Measurements from ENCODE around the gene CARMIL1. TPM values are rescaled to one million over a fixed set of nuclear protein-coding genes. Genes with fewer than 3 reads are reported as not detected.

The CARMIL1 gene
- total RNA-seq, 4 donors from 2014 or later, result 14.9 to 23.5 (median 20.3) TPM

DNA sequence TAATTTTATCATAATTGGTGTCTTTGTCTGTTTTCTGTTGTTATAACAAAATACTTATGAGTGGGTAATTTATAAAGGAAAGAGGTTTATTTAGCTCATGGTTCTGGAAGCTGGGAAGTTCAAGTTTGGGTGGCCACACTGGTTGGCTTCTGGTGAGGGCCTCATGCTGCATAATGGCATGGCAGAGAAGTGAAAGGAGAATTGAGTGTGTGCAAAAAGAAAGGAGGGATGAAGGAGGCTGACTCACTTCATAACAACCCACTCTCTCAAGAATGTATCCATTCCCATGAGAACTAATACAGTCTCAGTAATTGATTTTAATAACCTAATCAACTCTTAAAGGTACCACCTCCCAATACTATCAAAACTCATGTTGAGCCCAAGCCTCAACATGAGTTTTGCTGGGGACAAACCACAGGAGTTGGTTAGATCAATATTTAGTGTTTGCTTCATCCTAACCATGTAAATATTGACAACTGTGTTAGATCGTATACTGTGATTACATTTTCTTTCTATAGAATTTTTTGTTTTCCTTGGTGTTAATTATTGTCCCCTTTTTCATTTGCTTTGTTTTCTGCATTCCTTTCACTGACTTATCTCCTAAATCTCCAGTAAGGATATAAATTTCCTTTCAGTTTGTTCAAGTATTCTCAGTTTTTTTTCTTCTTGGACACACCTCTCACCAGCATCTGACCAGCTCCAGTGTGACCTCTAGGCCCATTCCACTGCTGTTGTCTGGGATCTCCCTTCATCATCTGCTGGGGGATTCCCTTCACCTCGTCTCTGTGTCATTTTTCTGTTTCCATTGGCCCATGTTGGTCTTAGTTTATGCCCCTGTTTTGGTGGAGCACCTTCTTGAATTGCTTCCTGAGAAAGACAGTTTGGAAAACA lies 318.0 kb downstream of the CARMIL1 start:
- TF ChIP-seq, protein P1, sequence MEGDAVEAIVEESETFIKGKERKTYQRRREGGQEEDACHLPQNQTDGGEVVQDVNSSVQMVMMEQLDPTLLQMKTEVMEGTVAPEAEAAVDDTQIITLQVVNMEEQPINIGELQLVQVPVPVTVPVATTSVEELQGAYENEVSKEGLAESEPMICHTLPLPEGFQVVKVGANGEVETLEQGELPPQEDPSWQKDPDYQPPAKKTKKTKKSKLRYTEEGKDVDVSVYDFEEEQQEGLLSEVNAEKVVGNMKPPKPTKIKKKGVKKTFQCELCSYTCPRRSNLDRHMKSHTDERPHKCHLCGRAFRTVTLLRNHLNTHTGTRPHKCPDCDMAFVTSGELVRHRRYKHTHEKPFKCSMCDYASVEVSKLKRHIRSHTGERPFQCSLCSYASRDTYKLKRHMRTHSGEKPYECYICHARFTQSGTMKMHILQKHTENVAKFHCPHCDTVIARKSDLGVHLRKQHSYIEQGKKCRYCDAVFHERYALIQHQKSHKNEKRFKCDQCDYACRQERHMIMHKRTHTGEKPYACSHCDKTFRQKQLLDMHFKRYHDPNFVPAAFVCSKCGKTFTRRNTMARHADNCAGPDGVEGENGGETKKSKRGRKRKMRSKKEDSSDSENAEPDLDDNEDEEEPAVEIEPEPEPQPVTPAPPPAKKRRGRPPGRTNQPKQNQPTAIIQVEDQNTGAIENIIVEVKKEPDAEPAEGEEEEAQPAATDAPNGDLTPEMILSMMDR (IDR thresholded peaks at IDR 0.05), result no peak
- intact Hi-C loops (cut with DNase I; ENCODE audit: low total_unique reads), result no loop called here
- no peak for DNase-seq (ENCODE audit: low spot score in 2 of 2)
- 79 to 83% methylated on average over 2 of the region's 2 CpGs for WGBS, 2 donors
- H3K4me3 ChIP-seq (ENCODE audit: low read depth, poor library complexity, severe bottlenecking), result no peak overlapping the region

DNA sequence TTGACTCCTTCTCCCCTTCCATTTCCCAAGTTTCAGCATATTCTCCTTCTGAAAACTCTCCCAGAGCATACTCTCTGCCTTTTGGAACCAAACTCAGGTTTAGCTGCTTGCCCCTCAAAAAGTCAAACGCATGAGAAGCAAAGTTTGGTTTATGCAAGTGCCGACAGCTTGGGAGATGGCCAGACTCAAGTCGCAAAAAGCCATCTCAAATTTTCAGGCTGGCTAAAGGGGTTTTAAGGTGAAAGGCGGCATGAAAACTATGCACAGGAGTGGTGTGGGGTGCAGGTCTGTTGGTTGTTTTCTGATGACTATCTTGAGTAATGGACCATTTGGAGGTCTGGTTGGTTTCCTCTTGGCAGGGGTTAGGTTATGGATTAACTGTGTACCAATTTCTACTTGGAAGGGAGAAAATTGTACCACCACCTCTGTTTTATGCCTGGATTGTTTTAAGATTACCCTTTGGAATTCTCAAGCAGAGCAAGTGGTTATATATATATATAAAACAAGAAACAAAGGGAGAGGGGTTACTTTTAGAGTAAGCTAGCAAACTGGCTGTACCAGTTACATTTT lies 320.4 kb downstream of the CARMIL1 start:
- DNase-seq (ENCODE audit: low spot score in 2 of 2), result no peak
- no peak for TF ChIP-seq POLR2A (IDR thresholded peaks at IDR 0.05)
- TF ChIP-seq, protein P1 (IDR thresholded peaks at IDR 0.05), result no peak
- WGBS, 2 donors, result 77 to 81% methylated on average over 4 of the region's 4 CpGs
- intact Hi-C loops (cut with DNase I; ENCODE audit: low total_unique reads), result no loop called here
- H3K4me3 ChIP-seq (ENCODE audit: low read depth, poor library complexity, severe bottlenecking), result no peak overlapping the region

DNA sequence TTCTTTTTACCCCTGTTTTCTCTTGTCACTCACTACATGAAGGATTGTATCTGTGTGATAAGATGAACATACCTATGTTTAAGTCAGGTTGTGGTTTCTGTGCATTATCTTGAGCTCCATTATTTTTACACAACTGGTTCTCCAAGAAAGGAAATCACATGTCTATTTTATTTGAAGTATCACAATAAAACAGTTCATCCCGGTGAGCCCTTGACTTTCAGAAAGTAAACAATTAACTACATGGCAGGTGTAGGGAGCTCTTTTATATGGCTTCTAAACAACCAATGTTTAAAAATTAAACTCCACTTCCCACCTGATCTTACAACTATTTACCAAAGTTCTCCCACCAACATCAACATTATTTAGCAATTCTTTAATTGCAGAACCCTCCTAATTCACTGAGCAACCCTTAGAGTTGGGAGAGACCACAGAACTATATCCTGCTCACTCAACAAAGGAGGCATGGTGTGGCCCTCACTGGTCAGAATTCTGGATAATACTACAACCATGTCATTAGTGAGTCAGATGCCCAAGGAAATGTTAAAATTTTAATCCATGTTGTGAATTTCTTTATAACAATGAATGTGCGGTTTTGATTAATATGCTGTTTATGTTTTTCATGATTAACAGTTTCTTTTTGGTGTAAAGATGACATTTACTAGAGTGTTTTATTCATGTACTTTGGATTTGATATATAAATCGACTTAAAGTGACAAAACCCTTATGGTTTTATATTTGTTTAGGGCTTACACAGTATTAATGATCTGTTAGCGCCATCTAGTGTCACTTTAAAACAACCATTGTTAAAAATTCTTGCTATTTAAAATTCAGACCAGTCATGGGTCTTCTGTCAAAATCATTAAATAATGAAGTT lies 322.9 kb downstream of the CARMIL1 start:
- WGBS, 2 donors, result 32 to 33% methylated on average over 4 of the region's 4 CpGs
- no peak for DNase-seq (ENCODE audit: low spot score in 2 of 2)
- no peak overlapping the region for H3K4me3 ChIP-seq (ENCODE audit: low read depth, poor library complexity, severe bottlenecking)
- TF ChIP-seq, protein P1 (IDR thresholded peaks at IDR 0.05), result no peak
- TF ChIP-seq POLR2A (IDR thresholded peaks at IDR 0.05), result no peak
- intact Hi-C loops (cut with DNase I; ENCODE audit: low total_unique reads), result no loop called here

DNA sequence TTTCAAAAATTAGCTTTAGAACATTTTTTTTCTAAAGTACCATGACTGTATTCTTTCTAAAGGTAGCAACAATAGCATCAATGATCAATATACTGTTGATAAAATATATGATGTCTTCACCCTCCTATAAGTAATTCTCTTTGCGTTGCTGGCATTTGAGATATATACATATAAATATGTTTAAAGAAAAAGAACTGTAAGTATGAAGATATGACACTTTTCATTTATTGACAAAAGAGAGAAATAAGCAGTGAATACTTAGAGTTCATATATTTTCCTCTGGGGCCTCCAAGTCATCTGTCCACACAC lies 323.5 kb downstream of the CARMIL1 start:
- intact Hi-C loops (cut with DNase I; ENCODE audit: low total_unique reads), result no loop called here

DNA sequence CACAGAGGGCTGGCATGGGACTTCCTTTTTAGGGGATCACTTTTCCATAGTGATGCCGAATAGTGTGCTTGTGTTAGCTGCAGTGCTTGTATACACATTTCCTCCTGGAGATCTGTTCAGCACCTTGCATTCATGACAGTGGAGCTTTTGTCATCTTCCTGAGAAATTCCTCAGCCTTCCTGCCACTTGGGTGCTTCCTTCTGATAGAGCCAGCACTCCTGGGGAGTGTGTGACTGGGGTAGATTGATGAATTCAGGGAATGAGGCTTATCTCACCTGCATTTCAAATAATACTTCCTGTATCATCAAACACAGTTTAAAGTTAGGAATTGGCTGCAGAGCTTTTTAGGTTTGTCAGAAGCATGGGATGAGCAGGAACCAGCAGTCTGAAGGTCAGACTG lies 324.1 kb downstream of the CARMIL1 start:
- intact Hi-C loops (cut with DNase I; ENCODE audit: low total_unique reads), result no loop called here
- 95% methylated on average over 1 of the region's 1 CpG for WGBS, 2 donors
- DNase-seq (ENCODE audit: low spot score in 2 of 2), result no peak
- H3K4me3 ChIP-seq (ENCODE audit: low read depth, poor library complexity, severe bottlenecking), result no peak overlapping the region
- TF ChIP-seq, protein P1 (IDR thresholded peaks at IDR 0.05), result no peak
- no peak for TF ChIP-seq POLR2A (IDR thresholded peaks at IDR 0.05)

More for the DNA sequence above, 323.5 kb downstream of the CARMIL1 start:
- TF ChIP-seq POLR2A (IDR thresholded peaks at IDR 0.05), result no peak
- TF ChIP-seq, protein P1 (IDR thresholded peaks at IDR 0.05), result no peak
- no peak for DNase-seq (ENCODE audit: low spot score in 2 of 2)
- 95 to 98% methylated on average over 1 of the region's 1 CpG for WGBS, 2 donors
- no peak overlapping the region for H3K4me3 ChIP-seq (ENCODE audit: low read depth, poor library complexity, severe bottlenecking)
